NCI-H748 treated with DMSO at 0.1 percent for 48 hours (cell line): ENCODE results near the gene FZD8.

Experiments
- DNase-seq: peaks from one replicate; lab custom pipeline; 2025; lab: John Stamatoyannopoulos, UW

FZD8 gene

DNA sequence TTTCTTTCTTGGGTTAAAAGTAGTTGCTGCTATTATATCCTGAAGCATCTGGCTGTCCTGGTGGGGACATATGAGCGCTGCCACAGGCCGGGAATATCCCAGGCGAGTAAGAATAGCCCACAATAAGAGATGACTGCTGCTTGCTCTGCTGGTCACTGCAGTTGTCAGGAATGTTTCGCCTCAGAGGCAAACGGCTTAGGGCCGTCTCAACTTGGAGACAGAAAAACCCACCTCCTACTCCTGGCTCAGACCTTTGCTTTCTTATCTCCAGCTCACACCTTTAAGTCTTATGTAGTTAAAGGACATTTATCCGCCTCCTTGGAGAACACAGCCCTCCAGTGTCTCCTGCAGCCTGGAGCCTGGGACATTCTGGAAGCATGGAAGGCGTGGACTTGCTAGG is 36.9 kb downstream of the FZD8 start, which contains the start of gene GJD4:
Gene GJD4, plus strand, starts transcription at position 151 of the 400 bp plus-strand sequence. Its CDS starts 227 bp downstream, at position 378.
- DNase-seq: no peak

DNA sequence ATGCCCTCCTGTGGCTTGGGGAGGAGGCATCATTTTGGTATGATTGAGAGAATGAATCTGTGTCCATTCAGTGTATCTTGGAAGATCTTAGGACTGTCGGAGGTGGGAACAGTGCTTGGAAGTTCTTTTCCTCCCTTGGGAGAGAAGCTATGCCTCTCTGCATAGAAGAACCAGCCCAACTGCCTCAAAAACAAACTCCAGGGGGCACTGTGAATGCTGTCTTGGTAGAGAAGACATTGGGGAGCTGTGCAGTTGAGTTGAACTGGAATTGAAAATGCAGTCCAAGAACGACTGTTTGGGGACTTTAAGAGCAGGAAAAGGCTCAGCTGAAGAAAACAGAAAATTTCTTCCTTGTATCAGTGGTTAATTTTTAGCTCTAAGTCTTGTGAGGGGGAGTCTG is 41.9 kb downstream of the FZD8 start:
- DNase-seq: no peak

DNA sequence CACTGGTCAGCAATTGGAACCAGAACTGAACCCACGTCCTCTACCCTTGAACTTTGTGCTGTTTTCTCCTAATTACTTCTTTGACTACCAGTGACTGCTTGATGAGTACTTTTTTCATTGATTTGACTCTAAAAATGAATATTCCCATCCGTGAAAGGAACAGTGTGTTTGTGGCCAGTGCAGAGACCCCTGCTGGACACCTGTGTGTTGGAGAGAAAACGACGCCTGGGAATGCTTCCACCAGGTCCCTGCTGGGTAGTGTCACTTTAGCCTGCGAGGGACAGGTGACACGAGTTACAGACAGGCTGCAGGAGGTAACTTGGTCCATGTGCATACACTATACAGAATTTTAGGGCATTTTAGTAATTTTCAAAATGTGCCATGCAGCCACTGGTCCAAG is 43.7 kb downstream of the FZD8 start:
- DNase-seq: no peak

DNA sequence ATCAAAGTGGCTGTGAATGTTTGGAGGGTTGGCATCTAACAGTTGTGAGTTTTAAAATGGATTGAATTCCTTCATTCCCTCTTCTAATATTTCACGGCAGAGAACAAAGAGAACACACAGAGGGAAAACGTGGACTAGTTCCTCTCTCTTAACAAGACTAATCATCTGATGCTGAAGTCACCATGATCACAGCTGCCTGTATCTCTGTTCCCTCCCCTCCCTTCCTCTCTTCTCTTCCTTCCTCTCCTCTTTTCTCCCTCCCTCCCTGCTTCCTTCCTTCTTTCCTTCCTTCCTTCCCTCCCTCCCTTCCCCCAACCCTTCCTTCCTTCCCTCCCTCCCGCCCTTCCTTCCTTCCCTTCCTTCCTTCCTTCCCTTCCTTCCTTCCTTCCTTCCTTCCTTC is 47.0 kb downstream of the FZD8 start:
- DNase-seq: no peak

DNA sequence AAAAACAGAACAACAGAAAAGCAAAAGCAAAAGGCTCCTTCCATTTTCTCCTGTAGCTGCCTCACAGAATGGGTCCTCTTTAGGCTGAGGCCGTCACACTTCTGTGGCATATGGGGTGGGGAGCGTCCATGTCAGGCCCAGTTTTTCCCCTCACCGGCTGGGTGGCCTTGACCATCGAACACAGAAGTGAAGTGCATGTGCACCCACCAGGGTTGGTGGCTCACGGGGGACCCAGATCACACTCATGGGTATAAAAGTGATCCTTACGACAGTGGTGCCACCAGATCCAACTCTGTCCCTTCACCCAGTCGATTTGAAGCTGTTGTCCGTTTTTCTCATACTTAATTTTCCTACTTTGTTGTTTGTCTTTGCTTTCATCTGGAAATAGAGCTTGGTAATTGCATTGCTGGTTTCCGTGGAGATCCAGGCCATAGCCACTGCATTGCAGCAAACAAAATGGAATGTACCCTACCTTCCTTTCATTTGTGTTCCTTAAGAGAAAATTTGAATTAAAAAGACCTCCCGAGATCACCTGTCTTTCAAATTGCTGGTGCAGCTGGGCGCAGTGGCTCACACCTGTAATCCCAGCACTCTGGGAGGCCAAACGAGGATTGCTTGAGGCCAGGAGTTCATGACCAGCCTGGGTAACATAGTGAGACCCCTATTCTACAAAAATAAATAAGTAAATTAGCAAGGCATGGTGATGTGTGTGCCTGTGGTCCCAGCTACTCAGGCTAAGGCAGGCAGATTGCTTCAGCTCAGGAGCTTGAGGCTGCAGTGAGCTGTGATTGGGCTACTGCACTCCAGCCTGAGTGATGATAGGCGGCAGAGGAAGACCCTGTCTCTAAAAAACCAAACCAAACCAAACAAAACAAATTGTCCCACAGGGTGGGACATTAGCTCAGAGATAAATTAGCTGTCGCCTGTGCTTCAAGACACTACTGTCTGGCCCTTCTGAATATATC is 47.7 kb downstream of the FZD8 start:
- no peak for DNase-seq

DNA sequence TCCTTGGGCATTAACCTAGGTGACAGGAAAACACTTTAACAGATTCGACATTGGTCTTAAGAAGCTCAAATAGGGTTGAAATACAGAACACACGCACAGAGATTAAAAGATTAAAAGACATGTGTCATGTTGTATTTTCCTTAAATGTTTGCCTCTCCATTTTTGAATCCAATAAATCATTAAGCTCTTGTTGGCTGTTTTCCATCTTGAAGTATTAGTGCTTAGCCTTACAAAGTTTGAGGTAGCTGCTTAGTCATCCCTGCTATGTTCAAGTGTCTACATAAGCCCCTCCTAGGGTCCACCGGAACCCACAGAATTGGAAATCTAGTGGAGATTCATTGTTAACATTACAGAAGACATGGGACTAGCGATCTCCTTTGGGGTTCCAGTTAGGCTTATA is 49.7 kb downstream of the FZD8 start:
- no peak for DNase-seq

DNA sequence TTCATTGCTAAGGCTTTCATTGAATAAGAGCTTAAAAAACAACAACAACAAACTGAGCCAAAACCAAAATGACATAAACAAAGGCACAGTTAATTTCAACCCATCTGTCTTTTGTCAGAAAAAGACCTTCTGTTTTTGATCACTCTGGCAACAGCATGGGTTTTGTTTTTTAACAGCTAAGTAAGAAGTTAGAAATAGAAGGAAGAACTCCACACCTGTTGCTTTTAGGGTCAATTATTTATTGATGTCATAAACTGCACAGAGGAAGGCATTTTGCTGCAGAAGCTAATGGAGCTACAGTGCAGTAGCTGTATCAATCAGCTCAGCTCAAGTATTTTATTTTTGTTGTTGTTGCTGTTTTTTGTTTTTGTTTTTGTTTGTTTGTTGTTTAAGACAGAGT is 53.3 kb downstream of the FZD8 start:
- no peak for DNase-seq
